Heart left ventricle (tissue), 13 donors: ENCODE measurements around the gene TNNI3K.

Experiments
- CTCF ChIP-seq, 12 donors: fragments of 200-600 bp; sonication (generic) in 4 of 12; IDR thresholded peaks; one replicate each; pipeline versions ENCODE4 v1.5.0 to v1.8.0; 2018 to 2022; ENCODE audit warnings: antibody characterized with exemption in 12 of 12, mild to moderate bottlenecking in 5 of 12
- POLR2A ChIP-seq, 2 donors: fragments of 450-650 bp; IDR thresholded peaks; one replicate each; pipeline ENCODE4 v1.6.1; 2017; ENCODE audit warnings: antibody characterized with exemption in 2 of 2, mild to moderate bottlenecking in 2 of 2, moderate library complexity in 2 of 2
- donor health status: ischemic (EF 13 %, LVEDD 7.1; RV severe dilation, severe dysfunction).
- donor health status: DM: no; HTN: yes; CAD: no.
- donor health status: DM: no; HTN: no; CAD: no.
- donor health status: ischemic (EF 25% LVEDD 6.9; RV normal size, moderate dysfunction).
- donor health status: ischemic (EF 25% LVEDD 5.7; RV mildly dilated, moderate dysfunction).
- donor health status: ischemic (EF 35%, LVEDD 5.7; RV mildly dilated, moderate dysfunction).
- donor health status: nonischemic (EF 11% LVEDD 7.7; RV severe dilation, severe dysfunction).
- donor health status: DM: yes; HTN: yes; CAD: no.
- donor health status: PGD.
- donor health status: ischemic (EF 29% LVEDD 5.4; RV normal size, mild dysfunction).
- donor health status: nonischemic (EF 23%, LVEDD 6.1; RV moderate dilation, normal function).

GRCh38 chr1:74528123-74528522 lies 292.9 kb downstream of the TNNI3K start:
- TF ChIP-seq CTCF (IDR thresholded peaks at IDR 0.05) (no peak), POLR2A (IDR thresholded peaks at IDR 0.05) (no peak)
